ENCODE results near the gene EFNA1. TPM values are rescaled to one million over a fixed set of nuclear protein-coding genes. Genes with fewer than 3 reads are reported as not detected.
A peak's percentile ranks its signal among the peaks of the same experiment; 100 is the strongest.

Gene EFNA1
- total RNA-seq, 2 donors from 2014 or later: 3.6 to 5.0 TPM

DNA sequence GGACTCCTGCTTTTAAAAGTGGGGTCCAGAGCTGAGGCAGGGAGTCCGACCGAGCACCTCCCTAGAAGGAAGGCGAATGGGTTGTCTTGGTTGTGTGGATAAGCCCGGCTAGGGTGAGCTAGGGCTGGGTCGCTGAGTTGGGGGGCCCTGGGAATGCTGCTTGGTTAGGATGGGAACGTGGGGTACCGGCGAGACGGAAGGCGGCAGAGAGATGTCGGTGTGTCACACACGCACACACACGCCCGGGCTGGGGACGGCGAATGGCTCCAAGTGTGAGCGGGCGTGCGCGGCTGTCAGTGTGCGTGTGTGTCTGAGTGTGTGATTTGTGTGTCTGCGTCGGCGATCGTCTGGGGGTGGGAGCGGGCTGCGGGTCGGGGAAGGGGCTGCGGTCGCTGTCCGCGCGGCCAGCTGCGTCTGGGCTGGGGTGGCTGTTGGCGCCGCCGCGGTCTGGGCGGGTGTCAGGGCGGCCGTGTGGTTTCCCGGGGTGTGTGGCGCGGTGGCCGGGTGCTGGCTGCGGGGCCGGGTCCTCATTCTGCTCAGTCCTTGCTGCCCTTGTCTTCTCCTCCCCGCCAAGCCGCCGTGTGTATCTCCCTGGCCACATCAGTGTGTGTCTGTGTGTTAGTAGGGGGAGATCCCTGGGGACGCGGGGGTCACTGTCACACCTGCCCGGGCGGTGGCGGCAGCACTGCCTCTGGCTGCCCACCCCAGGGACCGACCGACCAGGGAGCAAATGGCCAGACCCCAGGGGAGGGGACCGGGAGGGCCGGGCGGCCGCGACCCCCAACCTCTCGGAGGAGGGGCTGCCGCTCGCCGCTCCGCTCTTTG is 48.0 kb upstream of the EFNA1 start:
- DNase-seq: peak; percentile 74

DNA sequence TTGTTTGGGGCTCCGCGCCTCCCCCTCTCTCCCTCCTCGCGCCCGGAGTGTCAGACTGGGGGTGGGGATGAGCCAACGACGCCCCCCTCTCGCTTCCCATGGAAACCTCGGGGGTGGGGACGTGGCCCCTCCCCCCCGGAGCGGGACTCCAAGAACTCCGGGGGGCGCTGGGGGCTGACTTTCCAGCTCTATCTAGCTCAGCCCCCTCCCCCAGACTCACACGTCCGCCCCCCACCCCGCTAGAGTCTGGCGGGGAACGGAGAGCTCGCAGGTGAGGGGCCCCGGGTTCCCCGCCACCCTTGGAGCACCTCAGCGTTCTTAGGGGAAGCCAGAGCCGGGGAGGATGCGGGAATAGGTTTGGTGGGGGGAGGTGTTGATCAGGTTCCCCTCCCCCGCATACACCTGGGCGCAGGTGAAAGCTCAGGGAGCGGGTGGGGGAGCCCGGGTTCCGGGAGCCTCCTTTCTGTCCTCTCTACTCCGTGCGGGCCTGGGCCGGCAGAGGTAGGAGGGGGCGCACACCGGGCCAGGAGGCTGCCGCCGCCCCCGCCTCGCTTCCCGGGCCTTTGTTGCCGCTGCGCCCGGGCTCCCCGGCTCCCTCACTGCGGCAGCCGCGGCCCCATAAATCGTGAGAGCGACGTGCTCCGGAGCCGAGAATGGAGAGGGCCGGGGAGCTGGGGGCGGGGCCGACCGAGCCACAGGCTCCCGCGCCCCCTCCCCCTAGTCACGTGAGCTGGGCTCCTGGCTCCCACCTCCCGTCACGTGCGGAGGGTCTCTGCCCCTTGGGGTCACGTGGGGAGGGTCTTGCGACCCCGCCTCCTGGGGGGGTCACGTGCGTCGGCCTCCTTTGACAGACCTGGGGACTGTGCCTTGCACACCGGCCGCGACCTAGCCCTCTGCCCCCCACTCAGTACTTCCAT is 47.1 kb upstream of the EFNA1 start:
- H3K27me3 Mint-ChIP-seq (ENCODE audit: insufficient read depth): peaks cover 77% of the 10 kb centered on the region

More for the DNA sequence above, 48.0 kb upstream of the EFNA1 start:
- H3K36me3 ChIP-seq (ENCODE audit: control insufficient read depth, insufficient read depth, low read length): no peaks in the 10 kb centered on the region
- TF ChIP-seq, protein P1, sequence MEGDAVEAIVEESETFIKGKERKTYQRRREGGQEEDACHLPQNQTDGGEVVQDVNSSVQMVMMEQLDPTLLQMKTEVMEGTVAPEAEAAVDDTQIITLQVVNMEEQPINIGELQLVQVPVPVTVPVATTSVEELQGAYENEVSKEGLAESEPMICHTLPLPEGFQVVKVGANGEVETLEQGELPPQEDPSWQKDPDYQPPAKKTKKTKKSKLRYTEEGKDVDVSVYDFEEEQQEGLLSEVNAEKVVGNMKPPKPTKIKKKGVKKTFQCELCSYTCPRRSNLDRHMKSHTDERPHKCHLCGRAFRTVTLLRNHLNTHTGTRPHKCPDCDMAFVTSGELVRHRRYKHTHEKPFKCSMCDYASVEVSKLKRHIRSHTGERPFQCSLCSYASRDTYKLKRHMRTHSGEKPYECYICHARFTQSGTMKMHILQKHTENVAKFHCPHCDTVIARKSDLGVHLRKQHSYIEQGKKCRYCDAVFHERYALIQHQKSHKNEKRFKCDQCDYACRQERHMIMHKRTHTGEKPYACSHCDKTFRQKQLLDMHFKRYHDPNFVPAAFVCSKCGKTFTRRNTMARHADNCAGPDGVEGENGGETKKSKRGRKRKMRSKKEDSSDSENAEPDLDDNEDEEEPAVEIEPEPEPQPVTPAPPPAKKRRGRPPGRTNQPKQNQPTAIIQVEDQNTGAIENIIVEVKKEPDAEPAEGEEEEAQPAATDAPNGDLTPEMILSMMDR (conservative IDR thresholded peaks at IDR 0.05): no peak
- no peaks in the 10 kb centered on the region for H3K4me1 ChIP-seq (ENCODE audit: control insufficient read depth, insufficient read depth, low read length)
- peaks cover 58% of the 10 kb centered on the region for H3K27me3 ChIP-seq (ENCODE audit: control insufficient read depth, insufficient read depth, low read length, poor library complexity, severe bottlenecking)
- peak overlapping the region; percentile 68 for H3K4me3 ChIP-seq (ENCODE audit: low read length)
- no peak overlapping the region for H3K27ac ChIP-seq (ENCODE audit: low read depth, low read length)
- H3K4me1 Mint-ChIP-seq: peaks cover 28% of the 10 kb centered on the region
- 1 to 2% methylated on average over 20 to 67 of the region's 67 CpGs for WGBS, 2 experiments (ENCODE audit: insufficient coverage in 1 of 2, insufficient read length in 1 of 2)
- H3K27ac Mint-ChIP-seq: peak overlapping the region; percentile 55
- peak overlapping the region; percentile 57 for H3K4me3 Mint-ChIP-seq
- no peaks in the 10 kb centered on the region for H3K9me3 Mint-ChIP-seq
- no peak overlapping the region for H3K9ac ChIP-seq (ENCODE audit: extremely low read depth, low read length, poor library complexity, severe bottlenecking)
- H3K27me3 Mint-ChIP-seq (ENCODE audit: insufficient read depth): peaks cover 84% of the 10 kb centered on the region
- no peaks in the 10 kb centered on the region for H3K36me3 Mint-ChIP-seq (ENCODE audit: low read depth)
- no peaks in the 10 kb centered on the region for H3K9me3 ChIP-seq (ENCODE audit: control insufficient read depth, low read length)

More for the DNA sequence above, 47.1 kb upstream of the EFNA1 start:
- Histone ChIP-seq H3K9me3 (ENCODE audit: control insufficient read depth, low read length) (no peaks in the 10 kb centered on the region), H3K9ac (ENCODE audit: extremely low read depth, low read length, poor library complexity, severe bottlenecking) (no peak overlapping the region), H3K27ac (ENCODE audit: low read depth, low read length) (peak overlapping the region; percentile 52), H3K27me3 (ENCODE audit: control insufficient read depth, insufficient read depth, low read length, poor library complexity, severe bottlenecking) (peaks cover 58% of the 10 kb centered on the region), H3K4me3 (ENCODE audit: low read length) (peak overlapping the region; percentile 68), H3K36me3 (ENCODE audit: control insufficient read depth, insufficient read depth, low read length) (no peaks in the 10 kb centered on the region), H3K4me1 (ENCODE audit: control insufficient read depth, insufficient read depth, low read length) (no peaks in the 10 kb centered on the region)
- WGBS, 2 experiments (ENCODE audit: insufficient coverage in 1 of 2, insufficient read length in 1 of 2): 0 to 1% methylated on average over 20 to 71 of the region's 71 CpGs
- TF ChIP-seq, protein P1 (conservative IDR thresholded peaks at IDR 0.05): no peak
- H3K9me3 Mint-ChIP-seq: no peaks in the 10 kb centered on the region
- H3K36me3 Mint-ChIP-seq (ENCODE audit: low read depth): no peaks in the 10 kb centered on the region
- DNase-seq: peak; percentile 93
- H3K4me1 Mint-ChIP-seq: peaks cover 31% of the 10 kb centered on the region
- H3K27ac Mint-ChIP-seq: no peak overlapping the region
- peak overlapping the region; percentile 57 for H3K4me3 Mint-ChIP-seq

All from endodermal cell (in vitro differentiated cells).